Ascending aorta (tissue), 2 donors: Measurements from ENCODE around the gene PARVB. TPM values are rescaled to one million over a fixed set of nuclear protein-coding genes. Genes with fewer than 3 reads are reported as not detected.

Experiments
- DNase-seq, 2 donors: peaks; one replicate each; pipeline ENCODE4 v3.0.0-alpha.2; 2019; ENCODE audit warnings: low spot score in 2 of 2
- H3K27ac ChIP-seq, 2 donors: fragments of 200-600 bp; sonication (generic); one replicate each; pipeline ENCODE4 v1.5.1; 2016 to 2017; ENCODE audit warnings: mild to moderate bottlenecking in 1 of 2
- H3K27me3 ChIP-seq: fragments of 200-600 bp; sonication (generic); one replicate; pipeline ENCODE4 v1.5.1; 2017
- H3K36me3 ChIP-seq, 2 donors: fragments of 200-600 bp; sonication (generic); one replicate each; pipeline ENCODE4 v1.5.1; 2016
- H3K4me1 ChIP-seq, 2 donors: fragments of 200-600 bp; sonication (generic); one replicate each; pipeline ENCODE4 v1.5.1; 2016 to 2017; ENCODE audit warnings: mild to moderate bottlenecking in 1 of 2
- H3K4me3 ChIP-seq, 2 donors: fragments of 200-600 bp; sonication (generic); one replicate each; pipeline ENCODE4 v1.5.1; 2016 to 2017; ENCODE audit warnings: mild to moderate bottlenecking in 1 of 2
- H3K9me3 ChIP-seq, 2 donors: fragments of 200-600 bp; sonication (generic); one replicate each; pipeline ENCODE4 v1.5.1; 2016
- intact Hi-C: fragments of 100-400 bp; cut with DNase I; formaldehyde crosslinking; loops from one replicate; pipeline ENCODE4 v1.15.1; 2023
- total RNA-seq: library from RNA; depleted of rRNA; stranded (reverse); fragments of >200 nt; gene quantifications from one replicate; pipeline ENCODE4 v1.1.0, GENCODE V29; 2016
- TF ChIP-seq, protein P1 (sequence below), 3 experiments: fragments of 200-600 bp in 2 of 3; fragments of 450-650 bp in 1 of 3; sonication (generic) in 2 of 3; IDR thresholded peaks; one replicate each; pipeline ENCODE4 v1.5.1; 2016 to 2019; ENCODE audit warnings: antibody characterized with exemption in 3 of 3, mild to moderate bottlenecking in 1 of 3, moderate library complexity in 1 of 3

Gene PARVB
- total RNA-seq, 1 donor from 2014 or later, result 33.8 TPM

GRCh38 chr22:44131412-44131811 lies 107.3 kb downstream of the PARVB start:
- H3K4me3 ChIP-seq, result no peak overlapping the region
- no peaks in the 10 kb centered on the region for H3K27me3 ChIP-seq
- no peak for DNase-seq
- H3K4me1 ChIP-seq, result no peaks in the 10 kb centered on the region
- TF ChIP-seq, protein P1, sequence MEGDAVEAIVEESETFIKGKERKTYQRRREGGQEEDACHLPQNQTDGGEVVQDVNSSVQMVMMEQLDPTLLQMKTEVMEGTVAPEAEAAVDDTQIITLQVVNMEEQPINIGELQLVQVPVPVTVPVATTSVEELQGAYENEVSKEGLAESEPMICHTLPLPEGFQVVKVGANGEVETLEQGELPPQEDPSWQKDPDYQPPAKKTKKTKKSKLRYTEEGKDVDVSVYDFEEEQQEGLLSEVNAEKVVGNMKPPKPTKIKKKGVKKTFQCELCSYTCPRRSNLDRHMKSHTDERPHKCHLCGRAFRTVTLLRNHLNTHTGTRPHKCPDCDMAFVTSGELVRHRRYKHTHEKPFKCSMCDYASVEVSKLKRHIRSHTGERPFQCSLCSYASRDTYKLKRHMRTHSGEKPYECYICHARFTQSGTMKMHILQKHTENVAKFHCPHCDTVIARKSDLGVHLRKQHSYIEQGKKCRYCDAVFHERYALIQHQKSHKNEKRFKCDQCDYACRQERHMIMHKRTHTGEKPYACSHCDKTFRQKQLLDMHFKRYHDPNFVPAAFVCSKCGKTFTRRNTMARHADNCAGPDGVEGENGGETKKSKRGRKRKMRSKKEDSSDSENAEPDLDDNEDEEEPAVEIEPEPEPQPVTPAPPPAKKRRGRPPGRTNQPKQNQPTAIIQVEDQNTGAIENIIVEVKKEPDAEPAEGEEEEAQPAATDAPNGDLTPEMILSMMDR (IDR thresholded peaks at IDR 0.05), result no peak
- H3K9me3 ChIP-seq, result peaks cover 5 to 6% of the 10 kb centered on the region in 2 donors
- intact Hi-C loops, result no loop called here
- peaks cover 2 to 4% of the 10 kb centered on the region in 2 donors for H3K36me3 ChIP-seq
- H3K27ac ChIP-seq, result no peak overlapping the region

GRCh38 chr22:44131989-44132685 lies 108.0 kb downstream of the PARVB start:
- peaks cover 8 to 9% of the 10 kb centered on the region in 2 donors for H3K36me3 ChIP-seq
- TF ChIP-seq, protein P1 (IDR thresholded peaks at IDR 0.05), result no peak
- intact Hi-C loops, result no loop called here
- H3K4me3 ChIP-seq, result no peak overlapping the region
- no peaks in the 10 kb centered on the region for H3K4me1 ChIP-seq
- no peak overlapping the region for H3K27ac ChIP-seq
- H3K9me3 ChIP-seq, result peaks cover under 1 to 3% of the 10 kb centered on the region in 2 donors
- no peaks in the 10 kb centered on the region for H3K27me3 ChIP-seq
- DNase-seq, result no peak

DNA sequence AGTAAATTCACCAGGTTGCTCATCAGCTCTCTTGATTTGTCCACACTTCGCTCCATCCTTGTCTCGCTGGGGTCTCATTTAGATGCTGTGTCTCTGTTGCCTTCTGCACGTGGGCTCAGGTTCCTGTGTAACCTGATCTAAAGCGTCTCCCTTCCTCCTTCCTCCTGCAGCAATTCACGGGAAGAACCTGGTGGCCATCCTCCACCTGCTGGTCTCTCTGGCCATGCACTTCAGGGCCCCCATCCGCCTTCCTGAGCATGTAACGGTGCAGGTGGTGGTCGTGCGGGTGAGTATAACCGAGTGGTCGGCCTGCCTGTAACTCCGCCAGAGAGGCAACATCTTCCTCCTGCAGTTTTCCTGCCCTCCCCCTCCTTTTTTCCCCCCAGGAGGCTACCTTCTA lies 108.6 kb downstream of the PARVB start:
- DNase-seq, result no peak
- Histone ChIP-seq H3K27me3 (no peaks in the 10 kb centered on the region), H3K9me3 (peaks cover 7 to 9% of the 10 kb centered on the region in 2 donors), H3K27ac (no peak overlapping the region), H3K4me1 (no peaks in the 10 kb centered on the region), H3K4me3 (no peak overlapping the region), H3K36me3 (peaks cover 14% of the 10 kb centered on the region in 2 donors)
- TF ChIP-seq, protein P1 (IDR thresholded peaks at IDR 0.05), result no peak
- intact Hi-C loops, result no loop called here

DNA sequence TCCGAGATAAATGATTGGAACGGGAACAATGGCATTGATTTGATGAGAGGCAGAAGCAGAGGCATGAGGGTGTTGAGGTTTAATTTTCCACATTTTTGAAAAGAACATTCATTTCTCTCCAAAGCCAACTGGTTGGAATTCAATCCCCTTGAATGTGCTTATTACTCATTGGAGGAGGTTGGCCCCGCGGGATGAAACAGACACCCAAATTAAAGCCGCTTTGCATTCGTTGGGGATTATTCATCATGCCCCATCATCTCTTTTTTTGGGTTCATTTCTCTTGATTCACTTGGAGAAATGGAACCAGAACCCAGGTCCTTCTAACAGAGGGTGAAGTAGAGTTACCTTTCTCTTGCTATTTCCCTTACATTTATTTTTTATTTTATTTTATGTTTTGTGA lies 109.1 kb downstream of the PARVB start:
- intact Hi-C loops, result no loop called here
- peaks cover 14 to 18% of the 10 kb centered on the region in 2 donors for H3K36me3 ChIP-seq
- TF ChIP-seq, protein P1 (IDR thresholded peaks at IDR 0.05), result no peak
- peaks cover 9 to 11% of the 10 kb centered on the region in 2 donors for H3K9me3 ChIP-seq
- DNase-seq, result no peak
- no peaks in the 10 kb centered on the region for H3K27me3 ChIP-seq
- no peak overlapping the region for H3K27ac ChIP-seq
- no peaks in the 10 kb centered on the region for H3K4me1 ChIP-seq
- no peak overlapping the region for H3K4me3 ChIP-seq

DNA sequence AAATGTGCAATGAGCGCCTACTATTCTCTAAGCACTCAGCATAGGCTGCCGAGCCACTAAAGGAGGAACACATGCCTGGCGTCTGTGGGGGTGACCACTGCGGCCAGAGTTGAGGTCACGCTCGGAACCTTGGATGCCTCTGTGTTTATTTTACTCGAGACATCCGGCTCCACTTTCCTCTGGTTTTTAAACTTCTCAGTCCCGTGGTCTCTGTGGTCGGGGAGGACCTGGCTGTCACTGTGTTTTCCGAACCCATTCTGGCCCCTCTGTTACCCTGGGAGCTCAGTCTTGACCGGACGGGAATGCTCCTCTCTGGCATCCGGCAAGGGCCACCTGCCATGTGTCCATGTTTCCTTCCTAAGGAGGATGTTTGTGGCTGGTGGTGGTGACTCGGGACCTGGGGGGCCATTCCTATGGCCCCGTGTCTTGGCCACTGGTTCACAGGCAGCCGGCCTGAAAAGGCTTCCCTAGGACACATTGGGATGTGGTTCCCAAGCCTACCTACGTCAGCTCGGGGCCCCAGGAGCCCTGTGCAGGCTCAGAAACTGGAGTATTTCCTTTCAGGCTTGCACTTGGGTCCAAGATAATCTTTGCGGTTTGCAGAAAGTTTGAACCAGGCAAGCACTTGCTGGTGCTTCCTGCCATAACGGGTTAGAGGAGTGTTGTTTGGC lies 109.9 kb downstream of the PARVB start:
- Histone ChIP-seq H3K36me3 (peaks cover 14 to 18% of the 10 kb centered on the region in 2 donors), H3K9me3 (peaks cover 9 to 11% of the 10 kb centered on the region in 2 donors), H3K4me3 (no peak overlapping the region), H3K27me3 (no peaks in the 10 kb centered on the region), H3K27ac (peak overlapping the region in 1 of 2 donors; percentile 34), H3K4me1 (no peaks in the 10 kb centered on the region)
- intact Hi-C loops, result no loop called here
- TF ChIP-seq, protein P1 (IDR thresholded peaks at IDR 0.05), result no peak
- no peak for DNase-seq
